ENCODE data around the gene SORBS2. TPM values are rescaled to one million over a fixed set of nuclear protein-coding genes. Genes with fewer than 3 reads are reported as not detected.
A peak's percentile ranks its signal among the peaks of the same experiment; 100 is the strongest.

Gene SORBS2
- polyA plus RNA-seq, 2 of the 4 experiments (the other 2 are of a cell fraction) = 0.23 to 0.90 TPM

DNA sequence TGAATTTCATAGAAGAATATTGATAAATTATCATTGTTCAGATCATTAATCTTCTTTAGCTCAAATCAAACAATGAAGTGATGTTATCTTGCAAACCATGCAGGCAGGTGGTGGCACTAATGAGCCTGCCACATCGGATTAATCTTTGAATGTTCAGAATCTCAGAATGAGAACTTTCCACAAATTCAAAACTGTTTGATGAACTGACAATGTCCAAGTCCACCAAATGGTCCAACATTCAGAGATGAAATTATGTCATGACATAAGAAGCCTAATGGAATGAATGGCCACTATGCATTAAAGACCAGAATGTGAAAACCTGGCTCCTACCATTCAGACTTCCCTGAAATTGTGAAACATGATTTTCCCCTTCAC is 67.5 kb downstream of the SORBS2 start:
- Histone ChIP-seq H3K4me3 (no peak overlapping the region), H3K27ac (no peak overlapping the region), H3K4me1 (no peaks in the 10 kb centered on the region), H3K9me3 (no peaks in the 10 kb centered on the region), H3K4me2 (no peak overlapping the region)
- CTCF ChIA-PET = no interaction called here
- 56% methylated on average over 1 of the region's 1 CpG for WGBS (ENCODE audit: missing lambda C conversion rate)
- POLR2A ChIA-PET = no interaction called here
- TF ChIP-seq KDM5A (IDR thresholded peaks at IDR 0.05) (no peak), CHD2 (IDR thresholded peaks at IDR 0.05; ENCODE audit: low read length, partially characterized antibody) (no peak), HOXB13 (CRISPR knock-in tag; IDR thresholded peaks at IDR 0.05; ENCODE audit: low read depth) (no peak), EHF (CRISPR knock-in tag; IDR thresholded peaks at IDR 0.05) (no peak), POLR2AphosphoS2 (conservative IDR thresholded peaks at IDR 0.05; ENCODE audit: low read length) (no peak), CBX8 (IDR thresholded peaks at IDR 0.05) (no peak), NR3C1 (IDR thresholded peaks at IDR 0.05) (no peak), GATA3 (IDR thresholded peaks at IDR 0.05; ENCODE audit: borderline replicate concordance) (no peak), POLR2A (IDR thresholded peaks at IDR 0.05; ENCODE audit: low read length) (no peak), ZNF302 (CRISPR knock-in tag; IDR thresholded peaks at IDR 0.05) (no peak), MAZ (IDR thresholded peaks at IDR 0.05; ENCODE audit: borderline replicate concordance, low read depth, low read length) (no peak), BHLHE40 (IDR thresholded peaks at IDR 0.05; ENCODE audit: low read depth, low read length) (no peak), FOSL2 (IDR thresholded peaks at IDR 0.05) (no peak), FOSL2 (CRISPR knock-in tag; IDR thresholded peaks at IDR 0.05) (no peak)
- TF ChIP-seq, protein P1, sequence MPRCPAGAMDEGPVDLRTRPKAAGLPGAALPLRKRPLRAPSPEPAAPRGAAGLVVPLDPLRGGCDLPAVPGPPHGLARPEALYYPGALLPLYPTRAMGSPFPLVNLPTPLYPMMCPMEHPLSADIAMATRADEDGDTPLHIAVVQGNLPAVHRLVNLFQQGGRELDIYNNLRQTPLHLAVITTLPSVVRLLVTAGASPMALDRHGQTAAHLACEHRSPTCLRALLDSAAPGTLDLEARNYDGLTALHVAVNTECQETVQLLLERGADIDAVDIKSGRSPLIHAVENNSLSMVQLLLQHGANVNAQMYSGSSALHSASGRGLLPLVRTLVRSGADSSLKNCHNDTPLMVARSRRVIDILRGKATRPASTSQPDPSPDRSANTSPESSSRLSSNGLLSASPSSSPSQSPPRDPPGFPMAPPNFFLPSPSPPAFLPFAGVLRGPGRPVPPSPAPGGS (IDR thresholded peaks at IDR 0.05) = no peak
- TF ChIP-seq, protein P2, sequence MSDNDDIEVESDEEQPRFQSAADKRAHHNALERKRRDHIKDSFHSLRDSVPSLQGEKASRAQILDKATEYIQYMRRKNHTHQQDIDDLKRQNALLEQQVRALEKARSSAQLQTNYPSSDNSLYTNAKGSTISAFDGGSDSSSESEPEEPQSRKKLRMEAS (IDR thresholded peaks at IDR 0.05) = no peak
- DNase-seq (ENCODE audit: low read depth in 1 of 2, low spot score in 1 of 2) = no peak
- no peak for ATAC-seq
- FAIRE-seq = no peak

DNA sequence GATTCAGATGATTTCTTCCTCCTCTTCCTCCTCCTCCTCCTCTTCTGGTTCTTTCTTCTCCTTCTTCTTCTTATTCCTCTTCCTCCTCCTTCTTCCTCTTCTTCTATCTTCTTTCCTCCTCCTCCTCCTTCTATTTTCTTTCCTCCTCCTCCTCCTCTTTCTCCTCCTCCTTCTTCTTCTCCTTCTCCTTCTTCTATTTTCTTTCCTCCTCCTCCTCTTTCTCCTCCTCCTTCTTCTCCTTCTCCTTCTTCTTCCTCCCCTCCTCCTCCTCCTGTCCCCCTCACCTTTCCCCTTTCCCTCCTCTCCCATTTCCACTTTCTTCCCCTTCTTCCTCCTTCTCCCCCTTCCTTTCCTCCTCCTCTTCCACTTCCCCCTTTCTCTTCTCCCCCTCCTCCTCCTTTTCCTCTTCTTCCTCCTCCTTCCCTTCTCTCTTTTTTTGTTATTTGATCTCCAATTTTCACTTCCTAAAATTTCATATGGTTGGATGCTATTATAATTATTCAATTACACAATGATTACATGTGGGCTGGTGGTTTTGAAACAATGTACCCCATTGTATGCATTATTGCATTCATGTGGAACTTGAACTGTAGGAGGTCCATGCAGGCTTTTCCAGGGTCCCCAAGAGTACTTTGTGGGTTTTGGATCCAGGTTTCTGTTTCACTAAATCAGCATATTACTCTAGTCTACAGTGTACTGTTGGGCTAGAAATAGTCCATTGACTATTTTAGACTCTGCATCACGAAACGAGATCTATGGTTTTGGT is 68.1 kb downstream of the SORBS2 start:
- Histone ChIP-seq H3K27ac (no peak overlapping the region), H3K9me3 (no peaks in the 10 kb centered on the region), H3K4me3 (no peak overlapping the region), H3K4me1 (no peaks in the 10 kb centered on the region), H3K4me2 (no peak overlapping the region)
- ChIA-PET CTCF (interaction anchor here (0.9 kb wide), 1 partner anchor 14 kb away, joined by 3 read pairs; no protein-coding TSS in a partner anchor), POLR2A (no interaction called here)
- WGBS (ENCODE audit: missing lambda C conversion rate) = 13% methylated on average over 2 of the region's 2 CpGs
- FAIRE-seq = no peak
- DNase-seq (ENCODE audit: low read depth in 1 of 2, low spot score in 1 of 2) = no peak
- TF ChIP-seq POLR2A (IDR thresholded peaks at IDR 0.05; ENCODE audit: low read length) (no peak), MAFK (IDR thresholded peaks at IDR 0.05; ENCODE audit: partially characterized antibody) (peak; percentile 26), ZFP36 (IDR thresholded peaks at IDR 0.05; ENCODE audit: borderline replicate concordance, partially characterized antibody) (no peak), FOXS1 (CRISPR knock-in tag; IDR thresholded peaks at IDR 0.05) (no peak)
- ATAC-seq = no peak

DNA sequence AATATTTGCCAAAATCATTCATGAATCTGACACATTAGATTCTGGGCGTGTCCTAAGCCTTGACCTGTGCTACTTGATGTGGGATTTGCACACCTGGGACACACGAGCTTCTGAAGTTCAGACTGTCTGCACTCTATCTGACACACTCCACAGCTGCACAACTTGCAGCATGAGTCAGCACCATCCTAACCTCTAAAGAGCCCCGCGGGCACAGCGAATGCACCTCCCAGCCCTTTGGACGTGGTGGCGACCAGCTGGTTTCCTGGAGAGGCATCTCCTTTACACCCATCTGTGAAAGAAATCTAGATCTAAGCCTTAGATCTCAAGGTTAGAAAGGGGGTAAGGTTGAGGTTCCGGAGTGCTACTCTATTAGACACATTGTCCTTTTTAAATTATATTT is 69.2 kb downstream of the SORBS2 start:
- FAIRE-seq (no peak), DNase-seq (ENCODE audit: low read depth in 1 of 2, low spot score in 1 of 2) (no peak), ATAC-seq (no peak)
- Histone ChIP-seq H3K4me1 (no peaks in the 10 kb centered on the region), H3K9me3 (no peaks in the 10 kb centered on the region), H3K4me3 (no peak overlapping the region), H3K27ac (no peak overlapping the region), H3K4me2 (no peak overlapping the region)
- WGBS (ENCODE audit: missing lambda C conversion rate) = 67% methylated on average over 8 of the region's 8 CpGs
- ChIA-PET POLR2A (no interaction called here), CTCF (interaction anchor here (0.8 to 1.0 kb wide), 4 partner anchors 15 to 279 kb away, joined by 3 to 6 read pairs (median 4); no protein-coding TSS in a partner anchor)
- TF ChIP-seq POLR2AphosphoS2 (conservative IDR thresholded peaks at IDR 0.05; ENCODE audit: low read length) (no peak), CHD2 (IDR thresholded peaks at IDR 0.05; ENCODE audit: low read length, partially characterized antibody) (no peak), SREBF2 (IDR thresholded peaks at IDR 0.05) (no peak), CBX2 (IDR thresholded peaks at IDR 0.05; ENCODE audit: borderline replicate concordance, low read depth) (no peak), NFE2L2 (conservative IDR thresholded peaks at IDR 0.05; ENCODE audit: low read length) (no peak), SMC3 (IDR thresholded peaks at IDR 0.05) (no peak), JUNB (IDR thresholded peaks at IDR 0.05) (no peak), FOSL2 (IDR thresholded peaks at IDR 0.05) (no peak), FOSL2 (CRISPR knock-in tag; IDR thresholded peaks at IDR 0.05) (no peak), JUN (IDR thresholded peaks at IDR 0.05) (no peak), NR3C1 (IDR thresholded peaks at IDR 0.05) (no peak), ZSCAN20 (CRISPR knock-in tag; IDR thresholded peaks at IDR 0.05) (no peak), ZC3H11A (IDR thresholded peaks at IDR 0.05) (no peak), CBX8 (IDR thresholded peaks at IDR 0.05) (no peak), ZNF302 (CRISPR knock-in tag; IDR thresholded peaks at IDR 0.05) (no peak)
- TF ChIP-seq, protein P3, sequence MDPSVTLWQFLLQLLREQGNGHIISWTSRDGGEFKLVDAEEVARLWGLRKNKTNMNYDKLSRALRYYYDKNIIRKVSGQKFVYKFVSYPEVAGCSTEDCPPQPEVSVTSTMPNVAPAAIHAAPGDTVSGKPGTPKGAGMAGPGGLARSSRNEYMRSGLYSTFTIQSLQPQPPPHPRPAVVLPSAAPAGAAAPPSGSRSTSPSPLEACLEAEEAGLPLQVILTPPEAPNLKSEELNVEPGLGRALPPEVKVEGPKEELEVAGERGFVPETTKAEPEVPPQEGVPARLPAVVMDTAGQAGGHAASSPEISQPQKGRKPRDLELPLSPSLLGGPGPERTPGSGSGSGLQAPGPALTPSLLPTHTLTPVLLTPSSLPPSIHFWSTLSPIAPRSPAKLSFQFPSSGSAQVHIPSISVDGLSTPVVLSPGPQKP (IDR thresholded peaks at IDR 0.05; ENCODE audit: low read depth, low read length) = no peak
- TF ChIP-seq, protein P2 (IDR thresholded peaks at IDR 0.05) = no peak
- TF ChIP-seq, protein P4, sequence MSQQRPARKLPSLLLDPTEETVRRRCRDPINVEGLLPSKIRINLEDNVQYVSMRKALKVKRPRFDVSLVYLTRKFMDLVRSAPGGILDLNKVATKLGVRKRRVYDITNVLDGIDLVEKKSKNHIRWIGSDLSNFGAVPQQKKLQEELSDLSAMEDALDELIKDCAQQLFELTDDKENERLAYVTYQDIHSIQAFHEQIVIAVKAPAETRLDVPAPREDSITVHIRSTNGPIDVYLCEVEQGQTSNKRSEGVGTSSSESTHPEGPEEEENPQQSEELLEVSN (IDR thresholded peaks at IDR 0.05; ENCODE audit: borderline replicate concordance, low read depth) = no peak
